KMS-11 (cell line): Measurements from ENCODE around the gene PHAX.

ENCODE experiments used
- H2AFZ ChIP-seq: fragments of 200-600 bp; sonication (generic); 2 replicates; pipeline ENCODE4 v1.6.1; 2016; ENCODE audit warnings: antibody characterized with exemption, mixed run types, low read depth
- H3K27ac ChIP-seq: fragments of 200-600 bp; sonication (generic); 2 replicates; pipeline ENCODE4 v1.6.1; 2016; ENCODE audit warnings: mild to moderate bottlenecking, mixed run types
- H3K27me3 ChIP-seq: fragments of 200-600 bp; sonication (generic); 2 replicates; pipeline ENCODE4 v1.6.1; 2017; ENCODE audit warnings: mild to moderate bottlenecking, low read depth, mixed run types, moderate library complexity; ENCODE audit not compliant: insufficient read depth
- H3K36me3 ChIP-seq: fragments of 200-600 bp; sonication (generic); 2 replicates; pipeline ENCODE4 v1.6.1; 2017; ENCODE audit warnings: mild to moderate bottlenecking, mixed run types; ENCODE audit not compliant: insufficient read depth
- H3K4me1 ChIP-seq: fragments of 200-600 bp; sonication (generic); 2 replicates; pipeline ENCODE4 v1.6.1; 2016; ENCODE audit warnings: mild to moderate bottlenecking, low read depth, mixed run types; ENCODE audit not compliant: poor library complexity, severe bottlenecking
- H3K4me2 ChIP-seq: fragments of 200-600 bp; sonication (generic); 2 replicates; pipeline ENCODE4 v1.7.0; 2016; ENCODE audit warnings: mild to moderate bottlenecking, mixed run types
- H3K4me3 ChIP-seq: fragments of 200-600 bp; sonication (generic); IDR thresholded peaks from 2 replicates; pipeline ENCODE4 v1.6.1; 2017; ENCODE audit warnings: low read depth, low read length, mixed read lengths; ENCODE audit not compliant: insufficient read depth
- H3K79me2 ChIP-seq: fragments of 200-600 bp; sonication (generic); 2 replicates; pipeline ENCODE4 v1.6.1; 2016; ENCODE audit warnings: low read depth, mixed run types; ENCODE audit not compliant: insufficient read depth
- H3K9ac ChIP-seq: fragments of 200-600 bp; sonication (generic); 2 replicates; pipeline ENCODE4 v1.6.1; 2016; ENCODE audit warnings: mild to moderate bottlenecking, mixed run types
- H4K20me1 ChIP-seq: fragments of 200-600 bp; sonication (generic); 2 replicates; pipeline ENCODE4 v1.6.1; 2016; ENCODE audit warnings: mild to moderate bottlenecking, mixed run types; ENCODE audit not compliant: insufficient read depth
- CTCF ChIP-seq: fragments of 200-600 bp; sonication (generic); conservative IDR thresholded peaks from 2 replicates; pipeline ENCODE4 v1.6.1; 2017; ENCODE audit warnings: low read depth, mild to moderate bottlenecking, antibody characterized with exemption, low read length, moderate library complexity, mixed read lengths

Gene PHAX

GRCh38 chr5:126562823-126563222 is 37.9 kb upstream of the PHAX start:
- Histone ChIP-seq H3K4me2 (peak overlapping the region; percentile 34), H3K4me1 (peaks cover 15% of the 10 kb centered on the region), H3K4me3 (no peak overlapping the region), H2AFZ (peak overlapping the region; percentile 14; the same call in 1 of the 2 replicates), H3K36me3 (no peaks in the 10 kb centered on the region), H3K79me2 (no peaks in the 10 kb centered on the region), H3K9ac (no peak overlapping the region), H4K20me1 (no peaks in the 10 kb centered on the region), H3K27me3 (no peaks in the 10 kb centered on the region), H3K27ac (no peak overlapping the region)
- no peak for TF ChIP-seq CTCF

- peaks cover 2% of the 10 kb centered on the region for H3K4me1 ChIP-seq
- H3K9ac ChIP-seq = no peak overlapping the region
- H3K79me2 ChIP-seq = no peaks in the 10 kb centered on the region
- H2AFZ ChIP-seq = no peak overlapping the region
- TF ChIP-seq CTCF = no peak
- H4K20me1 ChIP-seq = no peaks in the 10 kb centered on the region; the same call in 1 of the 2 replicates
- no peak overlapping the region for H3K4me3 ChIP-seq
- no peaks in the 10 kb centered on the region for H3K36me3 ChIP-seq
- no peak overlapping the region for H3K27ac ChIP-seq
- no peak overlapping the region for H3K4me2 ChIP-seq
- H3K27me3 ChIP-seq = no peaks in the 10 kb centered on the region
These were observed 32.5 kb upstream of the PHAX start for GRCh38 chr5:126568206-126568755.

- H3K4me1 ChIP-seq = no peaks in the 10 kb centered on the region
- no peak overlapping the region for H3K4me2 ChIP-seq
- no peaks in the 10 kb centered on the region for H3K79me2 ChIP-seq
- no peaks in the 10 kb centered on the region; the same call in 1 of the 2 replicates for H4K20me1 ChIP-seq
- TF ChIP-seq CTCF = no peak
- no peaks in the 10 kb centered on the region for H3K36me3 ChIP-seq
- no peak overlapping the region for H3K27ac ChIP-seq
- H3K9ac ChIP-seq = no peak overlapping the region
- H2AFZ ChIP-seq = no peak overlapping the region
- no peak overlapping the region for H3K4me3 ChIP-seq
- no peaks in the 10 kb centered on the region for H3K27me3 ChIP-seq
These were observed 25.1 kb upstream of the PHAX start for GRCh38 chr5:126575644-126576043.

GRCh38 chr5:126576974-126577373 is 23.8 kb upstream of the PHAX start:
- Histone ChIP-seq H3K4me2 (no peak overlapping the region), H2AFZ (no peak overlapping the region), H3K9ac (no peak overlapping the region), H3K36me3 (no peaks in the 10 kb centered on the region), H4K20me1 (no peaks in the 10 kb centered on the region), H3K79me2 (no peaks in the 10 kb centered on the region), H3K4me1 (no peaks in the 10 kb centered on the region), H3K4me3 (no peak overlapping the region), H3K27me3 (no peaks in the 10 kb centered on the region), H3K27ac (no peak overlapping the region)
- TF ChIP-seq CTCF = no peak
